Aortic smooth muscle cell (primary cell): Measurements from ENCODE around the gene MRPL33. TPM values are rescaled to one million over a fixed set of nuclear protein-coding genes. Genes with fewer than 3 reads are reported as not detected.

Source experiments
- total RNA-seq: library from RNA; depleted of rRNA; stranded (reverse); fragments of >200 nt; gene quantifications from 2 replicates; pipeline ENCODE4 v1.2.3, GENCODE V29; 2014

Gene MRPL33
- total RNA-seq = 61.4 and 71.4 TPM in 2 replicates

GRCh38 chr2:27771548-27772335, at the start of gene MRPL33:
TSS of gene MRPL33 (plus strand) at chr2:27771719. CDS start at chr2:27771778, 59 bp downstream.

Other genes with a start within 250 kb of the MRPL33 start
- 16.6 and 24.7 TPM in 2 replicates for gene ZNF512, start 188.7 kb upstream of the MRPL33 start, total RNA-seq
- 1.8 and 3.2 TPM in 2 replicates for gene CCDC121, start 142.7 kb upstream of the MRPL33 start, total RNA-seq
- gene GPN1, start 142.7 kb upstream of the MRPL33 start, total RNA-seq = 27.9 and 31.9 TPM in 2 replicates
- gene SUPT7L, start 108.1 kb upstream of the MRPL33 start, total RNA-seq = 15.1 and 17.8 TPM in 2 replicates
- 32.5 and 35.3 TPM in 2 replicates for gene SLC4A1AP, start 107.8 kb upstream of the MRPL33 start, total RNA-seq
- gene RBKS, start 118.7 kb downstream of the MRPL33 start, total RNA-seq = 2.3 and 2.4 TPM in 2 replicates
- 24.7 and 29.7 TPM in 2 replicates for gene BABAM2, start 119.0 kb downstream of the MRPL33 start, total RNA-seq